ENCODE results near the gene PRICKLE2. TPM values are rescaled to one million over a fixed set of nuclear protein-coding genes. Genes with fewer than 3 reads are reported as not detected.

Gene PRICKLE2
- total RNA-seq, 4 donors from 2014 or later: 28.8 to 48.1 (median 38.5) TPM

- TF ChIP-seq CTCF (IDR thresholded peaks at IDR 0.05) (no peak), POLR2A (IDR thresholded peaks at IDR 0.05) (no peak)
- Histone ChIP-seq H3K27ac (peak overlapping the region in 2 of 3 donors; percentile 69 to 85), H3K27me3 (no peaks in the 10 kb centered on the region), H3K36me3 (peaks cover 5% of the 10 kb centered on the region in 2 donors), H3K4me3 (replicated peaks in 1 of 3) (no peak overlapping the region), H3K9me3 (no peaks in the 10 kb centered on the region), H3K4me1 (peaks cover 66 to 75% of the 10 kb centered on the region in 2 donors)
- WGBS, 2 donors: 5 to 19% methylated on average over 2 of the region's 2 CpGs
- no peak for DNase-seq
- intact Hi-C loops (cut with DNase I): no loop called here
Measured at GRCh38 chr3:64161481-64161952, 63.7 kb downstream of the PRICKLE2 start.

- TF ChIP-seq CTCF (IDR thresholded peaks at IDR 0.05) (no peak), POLR2A (IDR thresholded peaks at IDR 0.05) (no peak)
- intact Hi-C loops (cut with DNase I): no loop called here
- Histone ChIP-seq H3K9me3 (no peaks in the 10 kb centered on the region), H3K36me3 (peaks cover 5% of the 10 kb centered on the region in 2 donors), H3K4me1 (peaks cover 61 to 70% of the 10 kb centered on the region in 2 donors), H3K4me3 (replicated peaks in 1 of 3) (no peak overlapping the region), H3K27ac (peak overlapping the region; percentile 22 to 84 (median 32)), H3K27me3 (no peaks in the 10 kb centered on the region)
- WGBS, 2 donors: 79 to 81% methylated on average over 8 of the region's 8 CpGs
- DNase-seq: peak; percentile 28 to 43
Measured at GRCh38 chr3:64160000-64160695, 65.1 kb downstream of the PRICKLE2 start.

- H3K27me3 ChIP-seq: no peaks in the 10 kb centered on the region
- DNase-seq: peak; percentile 85 to 89
- TF ChIP-seq POLR2A (IDR thresholded peaks at IDR 0.05) (no peak), CTCF (IDR thresholded peaks at IDR 0.05) (no peak)
- H3K4me1 ChIP-seq: peaks cover 45 to 62% of the 10 kb centered on the region in 2 donors
- no peaks in the 10 kb centered on the region for H3K9me3 ChIP-seq
- H3K36me3 ChIP-seq: peaks cover 5% of the 10 kb centered on the region in 2 donors
- 68 to 75% methylated on average over 3 of the region's 3 CpGs for WGBS, 2 donors
- peak overlapping the region; percentile 48 to 84 (median 51) for H3K27ac ChIP-seq
- intact Hi-C loops (cut with DNase I): no loop called here
- H3K4me3 ChIP-seq (replicated peaks in 1 of 3): no peak overlapping the region
Measured at GRCh38 chr3:64158334-64158733, 66.9 kb downstream of the PRICKLE2 start.

GRCh38 chr3:64157150-64158035, 67.9 kb downstream of the PRICKLE2 start:
- Histone ChIP-seq H3K27ac (peak overlapping the region; percentile 48 to 84 (median 51)), H3K9me3 (no peaks in the 10 kb centered on the region), H3K4me3 (replicated peaks in 1 of 3) (no peak overlapping the region), H3K27me3 (no peaks in the 10 kb centered on the region), H3K4me1 (peaks cover 36 to 52% of the 10 kb centered on the region in 2 donors), H3K36me3 (peaks cover 5 to 11% of the 10 kb centered on the region in 2 donors)
- WGBS, 2 donors: 87 to 91% methylated on average over 17 of the region's 17 CpGs
- DNase-seq: peak in 1 of 2 donors; percentile 21
- intact Hi-C loops (cut with DNase I): no loop called here
- no peak for TF ChIP-seq POLR2A (IDR thresholded peaks at IDR 0.05)
- no peak for TF ChIP-seq CTCF (IDR thresholded peaks at IDR 0.05)
